ENCODE measurements around the gene PTRHD1. TPM values are rescaled to one million over a fixed set of nuclear protein-coding genes. Genes with fewer than 3 reads are reported as not detected.
"Not testable (repeated sequence)": the region's sequence is repeated elsewhere in the genome, so short reads cannot be mapped to it uniquely, and the experiment has no call there.

Gene PTRHD1
- total RNA-seq, 1 donor from 2014 or later, result 42.7 TPM

DNA sequence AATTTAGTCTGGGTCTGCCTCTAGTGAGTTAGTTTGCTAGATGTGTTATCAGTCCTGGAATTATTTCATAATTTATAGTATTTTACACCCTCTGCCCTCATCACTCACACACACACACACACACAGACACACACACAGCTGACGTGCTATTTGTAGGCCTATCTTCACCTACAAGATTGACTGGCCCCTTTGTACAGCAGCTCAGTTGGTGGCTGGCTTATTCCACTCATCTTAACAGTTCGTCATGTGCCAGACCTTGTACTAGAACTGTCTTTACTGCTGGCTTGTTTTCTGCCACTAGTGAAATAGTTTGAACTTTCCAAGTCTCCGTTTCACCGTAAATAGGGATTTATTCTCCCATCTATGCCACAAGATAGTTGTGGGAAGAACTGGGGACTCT lies 21.3 kb upstream of the PTRHD1 start:
- no peak for DNase-seq (ENCODE audit: low read depth, low spot score)
- Mint-ChIP-seq H3K27me3 (ENCODE audit: low read depth) (no peaks in the 10 kb centered on the region), H3K27ac (ENCODE audit: unreplicated experiment) (no peak overlapping the region), H3K4me1 (no peaks in the 10 kb centered on the region), H3K36me3 (ENCODE audit: low read depth) (peaks cover 34% of the 10 kb centered on the region), H3K4me3 (no peak overlapping the region), H3K9me3 (no peaks in the 10 kb centered on the region)
- TF ChIP-seq, protein P1, sequence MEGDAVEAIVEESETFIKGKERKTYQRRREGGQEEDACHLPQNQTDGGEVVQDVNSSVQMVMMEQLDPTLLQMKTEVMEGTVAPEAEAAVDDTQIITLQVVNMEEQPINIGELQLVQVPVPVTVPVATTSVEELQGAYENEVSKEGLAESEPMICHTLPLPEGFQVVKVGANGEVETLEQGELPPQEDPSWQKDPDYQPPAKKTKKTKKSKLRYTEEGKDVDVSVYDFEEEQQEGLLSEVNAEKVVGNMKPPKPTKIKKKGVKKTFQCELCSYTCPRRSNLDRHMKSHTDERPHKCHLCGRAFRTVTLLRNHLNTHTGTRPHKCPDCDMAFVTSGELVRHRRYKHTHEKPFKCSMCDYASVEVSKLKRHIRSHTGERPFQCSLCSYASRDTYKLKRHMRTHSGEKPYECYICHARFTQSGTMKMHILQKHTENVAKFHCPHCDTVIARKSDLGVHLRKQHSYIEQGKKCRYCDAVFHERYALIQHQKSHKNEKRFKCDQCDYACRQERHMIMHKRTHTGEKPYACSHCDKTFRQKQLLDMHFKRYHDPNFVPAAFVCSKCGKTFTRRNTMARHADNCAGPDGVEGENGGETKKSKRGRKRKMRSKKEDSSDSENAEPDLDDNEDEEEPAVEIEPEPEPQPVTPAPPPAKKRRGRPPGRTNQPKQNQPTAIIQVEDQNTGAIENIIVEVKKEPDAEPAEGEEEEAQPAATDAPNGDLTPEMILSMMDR (conservative IDR thresholded peaks at IDR 0.05), result no peak

DNA sequence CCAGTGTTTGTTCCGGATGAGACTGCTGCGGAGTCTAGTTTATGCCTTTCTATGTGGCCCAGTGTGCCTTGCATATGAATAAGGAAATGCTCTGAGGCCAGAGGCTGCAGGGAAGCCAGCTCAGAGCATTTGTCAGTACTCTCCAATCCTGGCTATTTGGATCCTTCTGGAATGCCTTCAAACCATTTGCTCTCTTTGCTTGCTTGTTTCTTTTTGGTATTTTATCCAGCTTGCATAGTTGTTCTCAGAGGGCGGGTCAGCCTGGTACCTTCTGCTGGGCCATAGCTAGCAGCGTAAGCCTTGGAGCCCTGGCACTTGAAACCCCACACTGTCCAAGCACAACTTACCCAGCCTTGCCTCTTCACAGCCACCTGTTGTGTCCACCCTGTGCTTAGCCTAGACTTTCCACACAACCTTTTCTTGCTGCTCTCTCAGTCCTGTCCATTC lies 20.5 kb upstream of the PTRHD1 start:
- Mint-ChIP-seq H3K9me3 (no peaks in the 10 kb centered on the region), H3K27ac (ENCODE audit: unreplicated experiment) (no peak overlapping the region), H3K4me3 (no peak overlapping the region), H3K27me3 (ENCODE audit: low read depth) (no peaks in the 10 kb centered on the region), H3K4me1 (peaks cover 3% of the 10 kb centered on the region), H3K36me3 (ENCODE audit: low read depth) (peaks cover 28% of the 10 kb centered on the region)
- no peak for DNase-seq (ENCODE audit: low read depth, low spot score)
- TF ChIP-seq, protein P1 (conservative IDR thresholded peaks at IDR 0.05), result no peak

GRCh38 chr2:24809316-24810007 lies 16.3 kb upstream of the PTRHD1 start:
- H3K4me3 Mint-ChIP-seq, result no peak overlapping the region
- peaks cover 46% of the 10 kb centered on the region for H3K36me3 Mint-ChIP-seq (ENCODE audit: low read depth)
- DNase-seq (ENCODE audit: low read depth, low spot score), result no peak
- H3K27me3 Mint-ChIP-seq (ENCODE audit: low read depth), result no peaks in the 10 kb centered on the region
- H3K4me1 Mint-ChIP-seq, result peaks cover 6% of the 10 kb centered on the region
- TF ChIP-seq, protein P1 (conservative IDR thresholded peaks at IDR 0.05), result no peak
- peaks cover 10% of the 10 kb centered on the region for H3K9me3 Mint-ChIP-seq
- H3K27ac Mint-ChIP-seq (ENCODE audit: unreplicated experiment), result no peak overlapping the region

DNA sequence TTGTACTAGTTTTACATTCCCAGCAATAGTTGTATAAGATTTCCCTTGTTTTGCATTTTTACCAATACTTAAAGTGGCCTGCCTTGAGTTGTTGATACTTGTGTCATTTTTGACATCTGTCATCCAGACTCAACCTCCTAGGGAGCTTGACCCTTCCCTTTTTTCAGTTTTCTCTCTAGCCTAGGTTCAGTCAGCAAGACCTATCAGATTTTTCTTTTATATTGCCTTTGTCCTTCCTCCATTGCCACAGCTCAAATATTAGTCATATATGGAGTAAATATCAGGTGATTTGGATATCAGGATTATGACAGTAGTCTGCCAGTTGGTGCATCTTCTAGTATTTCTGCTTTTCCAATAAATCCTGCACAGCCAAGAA lies 13.5 kb upstream of the PTRHD1 start:
- H3K36me3 Mint-ChIP-seq (ENCODE audit: low read depth), result peaks cover 51% of the 10 kb centered on the region
- no peaks in the 10 kb centered on the region for H3K27me3 Mint-ChIP-seq (ENCODE audit: low read depth)
- peaks cover 6% of the 10 kb centered on the region for H3K4me1 Mint-ChIP-seq
- DNase-seq (ENCODE audit: low read depth, low spot score), result no peak
- H3K4me3 Mint-ChIP-seq, result no peak overlapping the region
- H3K27ac Mint-ChIP-seq (ENCODE audit: unreplicated experiment), result no peak overlapping the region
- TF ChIP-seq, protein P1 (conservative IDR thresholded peaks at IDR 0.05), result no peak
- peaks cover 10% of the 10 kb centered on the region for H3K9me3 Mint-ChIP-seq

GRCh38 chr2:24805811-24806660 lies 12.8 kb upstream of the PTRHD1 start:
- not testable (repeated sequence) for H3K4me3 Mint-ChIP-seq

DNA sequence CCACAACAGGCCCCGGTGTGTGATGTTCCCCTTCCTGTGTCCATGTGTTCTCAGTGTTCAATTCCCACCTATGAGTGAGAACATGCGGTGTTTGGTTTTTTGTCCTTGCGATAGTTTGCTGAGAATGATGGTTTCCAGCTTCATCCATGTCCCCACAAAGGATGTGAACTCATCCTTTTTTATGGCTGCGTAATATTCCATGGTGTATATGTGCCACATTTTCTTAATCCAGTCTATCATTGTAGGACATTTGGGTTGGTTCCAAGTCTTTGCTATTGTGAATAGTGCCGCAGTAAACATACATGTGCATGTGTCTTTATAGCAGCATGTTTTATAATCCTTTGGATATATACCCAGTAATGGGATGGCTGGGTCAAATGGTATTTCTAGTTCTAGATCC lies 7.3 kb upstream of the PTRHD1 start:
- DNase-seq (ENCODE audit: low read depth, low spot score); H3K27ac Mint-ChIP-seq (ENCODE audit: unreplicated experiment); H3K4me3 Mint-ChIP-seq; H3K27me3 Mint-ChIP-seq (ENCODE audit: low read depth); H3K9me3 Mint-ChIP-seq: not testable (repeated sequence)
- Mint-ChIP-seq H3K36me3 (ENCODE audit: low read depth) (peaks cover 70% of the 10 kb centered on the region), H3K4me1 (peaks cover 14% of the 10 kb centered on the region)

More at GRCh38 chr2:24805811-24806660, 12.8 kb upstream of the PTRHD1 start:
- DNase-seq (ENCODE audit: low read depth, low spot score); H3K4me1 Mint-ChIP-seq; H3K27ac Mint-ChIP-seq (ENCODE audit: unreplicated experiment); H3K9me3 Mint-ChIP-seq; H3K27me3 Mint-ChIP-seq (ENCODE audit: low read depth): not testable (repeated sequence)
- peaks cover 54% of the 10 kb centered on the region for H3K36me3 Mint-ChIP-seq (ENCODE audit: low read depth)
